ENCODE results near the gene MYO1A. TPM values are rescaled to one million over a fixed set of nuclear protein-coding genes. Genes with fewer than 3 reads are reported as not detected.
A peak's percentile ranks its signal among the peaks of the same experiment; 100 is the strongest.

MYO1A gene
- 1.4 TPM for total RNA-seq
- long read RNA-seq, result 0 reads

DNA sequence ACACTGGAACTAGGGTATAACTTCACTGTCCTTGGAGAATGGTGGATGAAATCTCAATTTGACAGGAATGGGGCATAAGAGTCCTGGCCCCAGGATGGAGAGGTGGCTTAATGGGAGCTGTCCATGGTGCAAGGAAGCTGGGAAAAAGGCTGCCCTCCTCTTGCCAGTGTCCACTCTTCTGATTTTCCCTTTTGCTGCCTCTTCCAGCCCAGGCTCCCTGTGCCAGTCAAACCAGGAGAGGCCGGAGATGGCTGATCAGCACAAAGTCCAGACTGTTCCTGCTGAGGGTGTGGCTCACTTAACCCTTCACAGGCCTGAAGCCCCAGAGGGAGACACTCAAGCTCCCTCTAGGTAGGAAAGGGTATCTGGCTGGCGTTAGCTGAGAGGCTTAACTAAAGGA is at the start of gene MYO1A:
TSS of gene MYO1A (minus strand) at position 240 of the 400 bp plus-strand sequence. CDS start 1,806 bp downstream, outside the sequence.
- intact Hi-C loops (cut with DNase I), result no loop called here
- H3K27me3 ChIP-seq, result no peaks in the 10 kb centered on the region
- ATAC-seq (no peak), DNase-seq (no peak)
- H3K4me3 ChIP-seq, result no peak within 1 kb of the TSS
- no peaks in the 10 kb centered on the region for H3K36me3 ChIP-seq
- no peaks in the 10 kb centered on the region for H3K9me3 ChIP-seq
- no peak within 1 kb of the TSS for H3K27ac ChIP-seq
- H3K4me1 ChIP-seq, result peaks cover 3% of the 10 kb centered on the region
- TF ChIP-seq, protein P1, sequence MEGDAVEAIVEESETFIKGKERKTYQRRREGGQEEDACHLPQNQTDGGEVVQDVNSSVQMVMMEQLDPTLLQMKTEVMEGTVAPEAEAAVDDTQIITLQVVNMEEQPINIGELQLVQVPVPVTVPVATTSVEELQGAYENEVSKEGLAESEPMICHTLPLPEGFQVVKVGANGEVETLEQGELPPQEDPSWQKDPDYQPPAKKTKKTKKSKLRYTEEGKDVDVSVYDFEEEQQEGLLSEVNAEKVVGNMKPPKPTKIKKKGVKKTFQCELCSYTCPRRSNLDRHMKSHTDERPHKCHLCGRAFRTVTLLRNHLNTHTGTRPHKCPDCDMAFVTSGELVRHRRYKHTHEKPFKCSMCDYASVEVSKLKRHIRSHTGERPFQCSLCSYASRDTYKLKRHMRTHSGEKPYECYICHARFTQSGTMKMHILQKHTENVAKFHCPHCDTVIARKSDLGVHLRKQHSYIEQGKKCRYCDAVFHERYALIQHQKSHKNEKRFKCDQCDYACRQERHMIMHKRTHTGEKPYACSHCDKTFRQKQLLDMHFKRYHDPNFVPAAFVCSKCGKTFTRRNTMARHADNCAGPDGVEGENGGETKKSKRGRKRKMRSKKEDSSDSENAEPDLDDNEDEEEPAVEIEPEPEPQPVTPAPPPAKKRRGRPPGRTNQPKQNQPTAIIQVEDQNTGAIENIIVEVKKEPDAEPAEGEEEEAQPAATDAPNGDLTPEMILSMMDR (IDR thresholded peaks at IDR 0.05), result no peak

DNA sequence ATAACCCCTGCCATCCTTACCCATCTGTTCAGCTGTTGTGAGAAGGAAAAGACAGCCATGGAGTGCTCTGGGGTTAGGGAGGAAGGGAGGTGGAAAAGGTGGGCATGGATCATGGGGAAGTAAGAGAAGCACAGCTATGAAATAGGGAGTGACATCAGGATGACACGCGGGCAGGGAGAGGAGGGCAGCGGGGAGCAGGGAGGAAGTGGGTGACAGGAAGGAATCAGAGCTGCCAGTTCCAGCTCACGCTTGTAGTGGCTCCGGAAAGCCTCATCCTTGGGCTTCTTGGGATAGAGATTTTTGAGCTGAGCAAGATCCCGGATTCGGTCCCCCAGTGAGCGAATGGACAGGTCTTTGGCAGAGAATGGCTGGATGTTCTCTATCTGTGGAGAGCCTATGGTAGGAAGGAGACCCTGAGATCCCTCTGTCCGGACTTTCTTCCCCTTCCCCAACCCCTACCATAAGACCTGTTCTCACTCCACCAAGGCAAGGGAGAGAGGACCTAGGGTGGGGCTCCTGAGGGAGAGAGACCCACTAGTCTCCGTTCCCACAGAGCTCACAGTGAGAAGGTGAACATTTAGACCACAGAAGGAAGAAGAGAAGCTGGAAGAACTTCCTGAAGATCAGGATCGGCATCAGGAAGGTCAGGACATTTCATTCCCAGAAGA is 49.3 kb upstream of the MYO1A start:
- ATAC-seq (peak; percentile 20), DNase-seq (no peak)
- H3K27me3 ChIP-seq, result no peaks in the 10 kb centered on the region
- H3K27ac ChIP-seq, result peak overlapping the region; percentile 36
- H3K4me1 ChIP-seq, result peaks cover 16% of the 10 kb centered on the region
- no peak overlapping the region for H3K4me3 ChIP-seq
- peaks cover 85% of the 10 kb centered on the region for H3K36me3 ChIP-seq
- H3K9me3 ChIP-seq, result no peaks in the 10 kb centered on the region
- TF ChIP-seq, protein P1 (IDR thresholded peaks at IDR 0.05), result no peak
- intact Hi-C loops (cut with DNase I), result no loop called here

DNA sequence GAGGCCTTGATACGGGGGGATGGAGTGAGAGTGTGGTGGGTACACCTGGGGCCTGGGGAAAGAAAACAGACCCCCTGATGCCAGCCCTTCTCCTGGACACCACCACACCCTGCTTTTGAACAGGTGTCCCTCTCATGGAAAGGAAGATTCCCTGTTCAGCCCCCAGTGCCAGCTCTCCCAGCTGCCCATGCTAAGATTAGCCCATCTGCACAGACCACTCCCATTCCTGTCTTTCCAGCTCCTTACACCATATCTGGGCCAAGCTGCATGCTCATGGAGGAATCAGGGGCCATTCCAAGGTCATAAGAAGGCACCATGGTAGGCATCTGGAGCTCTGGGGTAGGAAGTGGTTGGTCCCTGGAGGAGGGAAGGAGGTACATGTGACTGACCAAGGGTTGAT is 48.6 kb upstream of the MYO1A start:
- TF ChIP-seq, protein P1 (IDR thresholded peaks at IDR 0.05), result no peak
- Histone ChIP-seq H3K36me3 (peaks cover 80% of the 10 kb centered on the region), H3K9me3 (no peaks in the 10 kb centered on the region), H3K4me3 (no peak overlapping the region), H3K27me3 (no peaks in the 10 kb centered on the region), H3K4me1 (peaks cover 19% of the 10 kb centered on the region), H3K27ac (peak overlapping the region; percentile 36)
- no peak for DNase-seq
- intact Hi-C loops (cut with DNase I), result no loop called here
- ATAC-seq, result no peak

DNA sequence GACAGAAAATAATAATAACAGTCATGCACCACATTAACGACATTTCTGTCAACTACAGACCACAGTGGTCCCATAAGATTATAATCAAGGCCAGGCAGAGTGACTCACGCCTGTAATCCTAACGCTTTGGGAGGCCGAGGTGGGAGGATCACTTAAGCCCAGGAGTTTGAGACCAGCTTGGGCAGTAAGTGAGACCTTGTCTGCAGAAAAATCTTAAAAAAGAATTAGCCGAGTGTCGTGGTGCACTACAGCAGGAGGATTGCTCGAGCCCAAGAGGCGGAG is 47.6 kb upstream of the MYO1A start:
- H3K27ac ChIP-seq, result no peak overlapping the region
- ATAC-seq, result no peak
- peaks cover 29% of the 10 kb centered on the region for H3K4me1 ChIP-seq
- peaks cover 79% of the 10 kb centered on the region for H3K36me3 ChIP-seq
- intact Hi-C loops (cut with DNase I), result no loop called here
- no peak for DNase-seq
- H3K27me3 ChIP-seq, result no peaks in the 10 kb centered on the region
- TF ChIP-seq, protein P1 (IDR thresholded peaks at IDR 0.05), result no peak
- no peak overlapping the region for H3K4me3 ChIP-seq
- no peaks in the 10 kb centered on the region for H3K9me3 ChIP-seq

DNA sequence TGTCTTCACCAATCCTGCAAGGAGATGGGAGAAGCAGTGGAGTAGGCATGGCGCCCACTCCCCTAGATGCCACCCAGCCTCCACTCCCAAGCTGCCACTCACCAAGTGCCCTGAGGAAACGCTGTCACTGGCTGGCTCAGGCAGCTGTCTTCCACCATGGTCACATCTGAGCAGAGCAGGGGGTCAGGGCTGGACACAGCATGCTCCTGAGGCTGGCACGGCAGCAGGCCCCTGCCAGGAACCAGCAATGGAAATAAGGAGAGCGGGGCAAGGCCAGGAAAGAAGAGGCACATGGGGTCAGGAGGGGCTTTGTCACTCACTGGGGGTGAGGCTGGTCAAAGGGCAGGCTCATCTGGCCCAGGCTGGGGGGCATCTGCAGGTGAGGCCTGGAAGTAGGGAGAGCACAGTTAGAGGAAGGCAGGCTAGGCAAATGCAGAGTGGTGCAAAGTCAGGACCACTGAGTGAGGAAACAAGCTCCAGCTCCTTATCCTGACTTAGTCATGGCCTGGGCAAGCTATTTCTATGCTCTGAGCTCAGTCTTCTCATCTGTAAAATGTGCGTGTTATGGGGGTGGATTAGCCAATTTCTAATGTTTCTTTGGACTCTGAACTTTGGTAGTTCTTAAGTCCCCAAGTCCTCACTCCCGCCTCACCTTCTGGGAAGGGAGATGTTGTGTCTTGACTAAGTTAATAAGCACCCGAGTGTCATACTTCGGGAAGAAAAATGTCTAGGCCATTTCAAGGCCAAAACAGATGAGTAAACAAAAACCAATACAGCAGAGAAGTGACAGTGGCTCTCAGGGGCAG is 47.0 kb upstream of the MYO1A start:
- no peak overlapping the region for H3K27ac ChIP-seq
- H3K36me3 ChIP-seq, result peaks cover 81% of the 10 kb centered on the region
- DNase-seq (no peak), ATAC-seq (no peak)
- H3K4me1 ChIP-seq, result peaks cover 29% of the 10 kb centered on the region
- TF ChIP-seq, protein P1 (IDR thresholded peaks at IDR 0.05), result no peak
- no peaks in the 10 kb centered on the region for H3K27me3 ChIP-seq
- H3K9me3 ChIP-seq, result no peaks in the 10 kb centered on the region
- no peak overlapping the region for H3K4me3 ChIP-seq
- intact Hi-C loops (cut with DNase I), result no loop called here

Measured in upper lobe of right lung (tissue), 1 donor.